Activated CD8-positive, alpha-beta memory T cell treated with anti-CD3 and anti-CD28 coated beads, Interleukin-2, amount 50 U/mL, for 1 hour (primary cell): Measurements from ENCODE around the gene BIVM.

Experiments
- DNase-seq: peaks from one replicate; pipeline ENCODE4 v3.0.0-alpha.2; 2020; ENCODE audit errors: extremely low read depth

BIVM gene

GRCh38 chr13:102788683-102789082, 10.2 kb upstream of the BIVM start:
- no peak for DNase-seq

GRCh38 chr13:102792396-102792795, 6.5 kb upstream of the BIVM start:
- no peak for DNase-seq

DNA sequence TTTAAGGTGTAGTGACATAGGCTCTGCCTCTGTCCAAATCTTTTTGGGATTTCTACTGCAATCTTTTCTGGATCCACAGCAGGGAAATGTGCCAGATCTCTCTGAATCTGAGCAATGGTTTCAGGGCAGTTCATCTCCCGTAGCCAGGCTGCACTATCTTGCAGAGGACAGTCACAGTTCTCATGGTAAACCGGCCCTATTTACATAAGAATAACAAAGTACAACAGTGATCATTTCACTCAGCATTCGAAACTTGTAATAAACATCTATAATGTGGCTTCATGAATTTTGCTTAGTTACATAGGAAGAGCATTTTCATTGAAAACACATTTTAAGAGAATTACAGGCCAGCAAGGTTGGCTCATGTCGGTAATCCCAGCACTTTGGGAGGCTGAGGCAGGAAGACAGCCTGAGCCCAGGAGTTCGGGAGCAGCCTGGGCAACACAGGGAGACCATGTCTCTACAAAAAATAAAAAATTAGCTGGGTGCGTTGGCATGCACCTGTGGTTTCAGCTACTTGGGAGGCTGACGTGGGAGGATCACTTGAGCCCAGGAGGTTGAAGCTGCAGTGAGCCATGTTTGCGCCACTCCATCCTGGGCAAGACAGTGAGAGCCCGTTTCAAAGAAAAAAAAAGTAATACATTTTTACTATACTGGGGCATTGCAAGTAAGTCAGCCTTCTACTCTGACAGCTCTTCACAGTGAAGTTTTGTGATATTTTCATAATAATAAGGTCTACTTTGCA, 5.1 kb upstream of the BIVM start:
- DNase-seq: no peak

GRCh38 chr13:102799426-102800144, 666 bp downstream of the BIVM start:
- no peak for DNase-seq

DNA sequence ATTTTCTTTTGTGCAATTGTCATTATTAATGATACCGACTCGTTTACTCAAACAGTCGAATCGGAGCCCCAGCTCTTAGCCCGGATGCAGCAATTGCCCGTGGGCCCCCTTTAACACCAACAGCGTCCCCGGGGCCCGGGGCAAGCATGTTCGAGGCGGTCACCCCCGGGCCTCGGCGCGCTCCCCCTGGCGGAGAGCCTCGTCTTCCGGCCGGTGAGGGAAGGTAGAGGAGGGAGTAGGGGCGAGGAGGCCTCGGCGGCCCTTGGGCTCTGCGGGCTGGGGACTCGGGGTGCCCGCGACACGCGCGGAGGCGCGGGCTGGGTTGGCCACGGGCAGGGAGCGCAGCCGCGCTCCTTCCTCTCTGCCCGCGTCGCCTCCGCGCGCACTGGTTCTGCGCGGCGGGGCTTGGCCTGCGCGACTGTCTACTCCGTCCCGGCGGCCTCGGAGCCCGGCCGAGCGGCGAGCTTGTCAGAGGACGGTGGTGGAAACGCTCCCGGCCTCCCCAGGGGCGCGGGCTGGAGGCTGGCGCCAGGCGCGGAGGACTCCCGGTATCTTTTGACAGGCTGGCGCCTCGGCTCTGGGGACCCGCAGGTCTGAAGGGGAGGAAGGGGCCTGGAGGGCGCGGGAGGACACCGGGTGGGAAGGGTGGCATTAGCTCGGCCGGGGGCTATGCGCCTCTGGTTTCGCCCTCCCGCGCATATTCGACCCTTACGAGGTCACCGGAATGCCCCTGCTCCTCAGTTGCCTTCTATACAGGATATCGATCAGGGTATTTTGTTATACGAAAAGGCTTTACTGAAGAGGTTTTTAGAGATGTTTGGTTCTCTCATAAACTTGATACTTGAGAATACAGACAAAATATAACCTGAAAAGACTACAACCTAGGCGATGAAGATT, 1.5 kb downstream of the BIVM start:
- peak; percentile 49 for DNase-seq

DNA sequence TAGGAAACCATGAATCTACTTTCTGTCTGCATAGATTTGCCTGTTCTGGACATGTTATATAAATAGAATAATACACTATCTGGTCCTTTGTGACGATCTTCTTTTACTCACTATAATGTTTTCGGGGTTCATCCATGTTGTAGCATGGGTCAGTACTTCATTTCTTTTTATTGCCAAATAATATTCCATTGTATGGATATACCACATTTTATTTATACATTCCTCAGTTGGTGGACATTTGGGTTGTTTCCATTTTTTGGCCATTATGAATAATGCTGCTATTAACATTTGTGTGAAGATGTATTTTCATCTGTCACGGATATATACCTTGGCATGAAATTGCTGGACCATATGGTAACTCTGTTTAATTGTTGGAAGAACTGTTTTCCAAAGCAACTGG, 6.8 kb downstream of the BIVM start:
- no peak for DNase-seq

DNA sequence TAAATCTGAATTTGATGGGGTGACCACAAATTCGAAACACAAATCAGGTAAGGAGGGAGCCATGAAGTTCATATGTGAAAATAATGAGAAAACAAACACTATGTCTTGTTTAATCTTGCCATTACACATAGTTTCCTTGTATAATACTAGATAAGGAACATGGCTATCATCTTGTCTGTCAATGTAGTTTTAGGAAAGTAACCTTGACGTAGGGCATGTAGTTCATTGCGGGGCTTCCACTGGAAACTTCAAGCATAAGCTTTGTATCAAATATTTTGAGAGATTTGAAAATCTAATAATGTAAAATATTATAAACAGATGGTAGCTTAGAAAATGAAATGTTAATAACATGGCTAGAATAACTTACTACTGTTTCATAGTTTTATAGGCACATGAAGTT, 8.8 kb downstream of the BIVM start:
- DNase-seq: no peak

GRCh38 chr13:102812611-102813287, 13.8 kb downstream of the BIVM start:
- no peak for DNase-seq

- no peak for DNase-seq
Observed at GRCh38 chr13:102814025-102814607, 15.2 kb downstream of the BIVM start.

- no peak for DNase-seq
Observed at GRCh38 chr13:102814793-102815192, 15.9 kb downstream of the BIVM start.

GRCh38 chr13:102815788-102816187, 16.9 kb downstream of the BIVM start:
- DNase-seq: no peak

GRCh38 chr13:102816708-102817107, 17.8 kb downstream of the BIVM start:
- DNase-seq: no peak

DNA sequence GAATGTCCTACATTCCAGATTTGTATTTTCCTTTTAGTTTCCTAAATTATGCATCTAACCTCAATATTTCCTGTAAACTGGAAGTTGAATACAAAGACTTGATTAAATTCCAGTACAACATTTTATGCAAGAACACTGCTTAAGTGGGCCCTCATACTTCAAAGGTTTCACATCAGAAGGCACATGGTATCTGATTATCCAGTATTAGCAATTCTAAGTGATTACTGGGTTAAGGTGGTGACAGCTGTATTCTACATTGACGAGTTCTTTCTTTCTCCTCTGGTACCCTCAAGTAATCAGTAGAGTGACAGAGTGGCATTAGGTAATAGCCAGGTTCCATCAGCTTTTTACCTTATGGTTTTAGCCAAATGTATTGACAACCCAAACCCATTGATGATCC, 18.3 kb downstream of the BIVM start:
- no peak for DNase-seq

DNA sequence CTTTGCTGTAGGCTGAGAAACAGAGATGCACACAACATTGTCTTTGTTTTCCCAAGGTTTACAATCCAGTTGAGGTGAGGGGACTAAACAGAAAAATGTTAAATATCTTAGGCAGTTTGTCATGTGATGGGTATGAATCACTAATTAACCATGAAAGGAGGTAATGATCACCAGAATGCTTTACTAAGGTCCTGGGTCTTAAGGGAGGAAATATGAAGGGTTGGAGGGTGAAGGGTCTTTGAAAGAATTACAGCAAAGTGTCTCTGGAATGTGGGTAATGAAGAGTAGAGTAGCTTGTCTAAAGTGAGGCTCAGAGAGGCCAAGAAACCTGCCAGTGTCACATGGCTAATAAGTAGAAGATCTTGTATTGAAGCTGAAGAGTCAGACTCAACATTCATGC, 19.0 kb downstream of the BIVM start:
- no peak for DNase-seq

DNA sequence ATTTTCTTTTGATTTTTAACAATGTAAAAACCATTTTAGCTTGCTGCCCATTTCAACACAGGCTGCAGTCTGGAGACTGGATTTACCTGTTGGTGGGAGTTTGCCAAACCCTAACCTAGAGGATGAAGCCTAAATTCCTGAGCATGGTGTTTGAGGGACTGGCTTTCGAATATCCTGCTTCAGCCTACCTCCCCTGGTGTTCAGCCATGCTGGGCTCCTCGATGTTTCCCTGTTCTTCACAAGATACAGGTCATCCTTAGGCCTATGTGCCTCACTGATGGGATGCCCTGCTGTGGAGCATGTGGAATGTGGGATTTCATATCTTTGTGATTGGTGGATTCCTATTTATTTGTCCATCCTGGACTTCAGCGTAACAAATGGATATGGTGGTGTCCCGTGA, 26.5 kb downstream of the BIVM start:
- DNase-seq: no peak

GRCh38 chr13:102825921-102826706, 27.2 kb downstream of the BIVM start:
- DNase-seq: no peak

DNA sequence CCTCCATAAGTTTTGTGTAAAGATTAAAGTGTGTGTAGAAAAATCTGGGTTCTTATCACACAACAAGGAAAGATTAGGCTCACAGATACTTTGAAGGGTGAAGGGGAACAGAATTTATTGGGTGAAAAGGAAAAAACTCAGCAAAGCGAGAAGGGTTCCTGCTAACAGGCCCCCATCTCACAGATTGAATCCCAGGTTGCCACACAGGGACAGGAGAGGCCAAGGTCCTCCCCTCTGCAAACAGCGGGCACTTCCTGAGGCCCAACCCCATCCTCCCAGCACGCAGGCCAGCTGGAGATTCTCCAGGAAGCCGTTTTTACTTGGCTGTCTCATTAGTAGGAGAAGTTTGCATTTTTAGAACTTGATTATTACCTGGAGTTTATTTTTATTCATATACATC, 31.7 kb downstream of the BIVM start:
- no peak for DNase-seq

DNA sequence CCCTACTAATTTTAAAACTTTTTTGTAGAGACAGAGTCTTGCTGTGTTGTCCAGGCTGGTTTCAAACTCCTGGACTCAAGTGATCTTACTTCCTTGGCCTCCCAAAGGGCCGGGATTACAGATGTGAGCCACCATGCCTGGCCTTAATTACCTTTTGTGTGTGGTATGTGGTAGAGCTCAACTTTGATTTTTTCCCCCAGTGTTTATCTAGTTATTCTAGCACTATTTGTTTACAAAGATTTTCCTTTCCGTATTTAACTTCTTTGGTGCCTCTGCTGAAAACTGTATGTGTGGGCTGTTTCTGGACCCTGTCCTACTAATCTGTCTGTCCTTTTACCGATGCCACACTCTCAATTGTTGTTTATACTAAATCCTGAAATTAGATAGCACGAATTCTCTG, 37.6 kb downstream of the BIVM start:
- no peak for DNase-seq

DNA sequence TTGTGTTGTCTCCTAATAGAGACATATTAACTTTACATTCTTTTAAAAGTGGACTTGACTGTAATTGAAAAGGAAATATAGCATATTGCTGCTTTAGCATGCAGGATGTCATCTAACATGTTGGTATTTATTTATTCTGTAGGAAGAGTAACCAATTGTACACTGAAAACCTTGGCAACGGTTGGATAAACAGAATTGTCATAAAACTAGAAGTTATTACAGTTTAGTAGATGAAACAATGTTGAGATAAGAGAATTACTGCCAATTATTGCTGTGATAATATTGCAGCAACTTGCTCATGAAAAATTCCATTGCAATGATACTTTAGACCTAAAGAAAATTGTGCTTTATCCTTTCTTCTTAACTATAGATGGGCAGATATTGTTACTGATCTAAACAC, 39.4 kb downstream of the BIVM start:
- DNase-seq: no peak

DNA sequence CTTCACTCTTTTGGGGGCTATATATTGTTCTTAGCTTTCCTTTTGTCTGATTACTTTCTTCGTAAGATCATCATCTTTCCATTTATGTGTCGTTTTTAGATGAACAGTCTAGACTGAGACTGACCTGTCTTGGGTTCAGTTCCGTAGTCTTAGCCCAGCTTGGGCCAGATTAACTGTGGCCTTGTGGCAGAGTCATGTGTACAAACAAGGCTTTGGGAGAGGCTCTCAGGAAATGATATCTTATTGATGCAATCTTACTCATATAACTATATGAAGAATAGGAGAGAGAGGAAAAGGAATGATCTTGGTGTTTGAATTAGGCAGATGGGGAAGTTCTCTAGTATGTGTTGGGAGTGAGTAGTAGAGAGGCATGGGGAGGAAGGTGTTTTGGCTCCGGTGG, 40.1 kb downstream of the BIVM start:
- no peak for DNase-seq

GRCh38 chr13:102839462-102839861, 40.5 kb downstream of the BIVM start:
- no peak for DNase-seq
